ENCODE measurements around the gene CNKSR1. TPM values are rescaled to one million over a fixed set of nuclear protein-coding genes. Genes with fewer than 3 reads are reported as not detected.

CNKSR1 gene
- polyA plus RNA-seq, 1 of the 3 experiments (the other 2 are of a cell fraction), result 0.49 TPM

- H3K27ac ChIP-seq (ENCODE audit: low read depth in 2 of 2, low read length in 1 of 2), result no peak overlapping the region; a peak in 1 of 4 replicates
These were observed 6.8 kb upstream of the CNKSR1 start for GRCh38 chr1:26170472-26170821.

More at GRCh38 chr1:26170472-26170821, 6.8 kb upstream of the CNKSR1 start:
- peaks cover 0 to 18% of the 10 kb centered on the region in 2 experiments; a peak in 2 of 4 replicates for H3K4me1 ChIP-seq (ENCODE audit: control insufficient read depth in 1 of 2, insufficient read depth in 2 of 2, low read depth in 1 of 2, low read length in 1 of 2)
- ChIA-PET POLR2A (interaction anchor here (1.1 to 1.6 kb wide), 2 partner anchors 59 to 63 kb away, joined by 3 read pairs; partner anchors contain the start of genes CEP85 and PDIK1L), CTCF (interaction anchor here (1.0 to 2.7 kb wide), 18 partner anchors 10 to 194 kb away, joined by 3 to 28 read pairs (median 6); partner anchors contain the start of genes CEP85 and EXTL1)
- peaks cover 12% of the 10 kb centered on the region for H3F3A ChIP-seq (replicated peaks; ENCODE audit: insufficient read depth)
- peak overlapping the region; percentile 92 for H3K9ac ChIP-seq
- no peaks in the 10 kb centered on the region for H3K9me2 ChIP-seq
- peaks cover 0 to 2% of the 10 kb centered on the region in 2 experiments for H3K36me3 ChIP-seq (replicated peaks in 1 of 2; ENCODE audit: control insufficient read depth in 1 of 2, insufficient read depth in 2 of 2, low read length in 1 of 2)
- DNase-seq, result peak; percentile 47
- WGBS (ENCODE audit: low lambda C conversion rate), result 67% methylated on average over 9 of the region's 9 CpGs
- no peaks in the 10 kb centered on the region for H4K20me1 ChIP-seq (ENCODE audit: insufficient read depth)
- peaks cover 17% of the 10 kb centered on the region; the same call in 1 of the 2 replicates for H3K79me2 ChIP-seq (ENCODE audit: insufficient read depth)
- H3K4me2 ChIP-seq, result peak overlapping the region; percentile 95
- H3K27me3 ChIP-seq (ENCODE audit: insufficient read depth), result no peaks in the 10 kb centered on the region
- H2AFZ ChIP-seq (ENCODE audit: low read depth), result no peak overlapping the region
- TF ChIP-seq EP300 (IDR thresholded peaks at IDR 0.05; ENCODE audit: borderline replicate concordance in 1 of 2, low read depth in 1 of 2, low read length in 1 of 2) (no peak), SIN3A (IDR thresholded peaks at IDR 0.05; ENCODE audit: borderline replicate concordance, low read depth, low read length) (no peak), MAX (IDR thresholded peaks at IDR 0.05; ENCODE audit: low read depth) (no peak), FOXJ3 (CRISPR knock-in tag; IDR thresholded peaks at IDR 0.05) (no peak), USF1 (IDR thresholded peaks at IDR 0.05; ENCODE audit: borderline replicate concordance, low read depth) (no peak), USF2 (IDR thresholded peaks at IDR 0.05; ENCODE audit: borderline replicate concordance, low read depth, low read length) (no peak), IRF3 (IDR thresholded peaks at IDR 0.05; ENCODE audit: low read depth, low read length) (no peak), FOXM1 (IDR thresholded peaks at IDR 0.05; ENCODE audit: low read depth) (no peak), REST (IDR thresholded peaks at IDR 0.05; ENCODE audit: low read depth, low read length) (no peak), PBX3 (IDR thresholded peaks at IDR 0.05) (no peak), MXI1 (IDR thresholded peaks at IDR 0.05; ENCODE audit: low read depth, low read length) (no peak), GATA2 (CRISPR knock-in tag; IDR thresholded peaks at IDR 0.05) (no peak), SMC3 (IDR thresholded peaks at IDR 0.05; ENCODE audit: low read depth, low read length) (no peak), CHD2 (IDR thresholded peaks at IDR 0.05; ENCODE audit: low read length, partially characterized antibody) (no peak), TEAD4 (IDR thresholded peaks at IDR 0.05; ENCODE audit: borderline replicate concordance, insufficient read depth) (no peak), RXRA (IDR thresholded peaks at IDR 0.05; ENCODE audit: borderline replicate concordance, low read depth) (no peak), EZH2phosphoT487 (IDR thresholded peaks at IDR 0.05; ENCODE audit: borderline replicate concordance, low read depth) (no peak), GABPA (IDR thresholded peaks at IDR 0.05; ENCODE audit: low read depth) (no peak)
- H3K9me3 ChIP-seq, result no peaks in the 10 kb centered on the region
- peak overlapping the region; percentile 85 to 98 for H3K4me3 ChIP-seq (ENCODE audit: low read depth in 2 of 2, low read length in 1 of 2)
